ENCODE measurements around the gene MEG3. TPM values are rescaled to one million over a fixed set of nuclear protein-coding genes. Genes with fewer than 3 reads are reported as not detected.

Gene MEG3
- under 1 TPM in 1 of 6 donors, not detected in 5; 0.18 TPM for polyA plus RNA-seq (ENCODE audit: low read depth in 6 of 6)

DNA sequence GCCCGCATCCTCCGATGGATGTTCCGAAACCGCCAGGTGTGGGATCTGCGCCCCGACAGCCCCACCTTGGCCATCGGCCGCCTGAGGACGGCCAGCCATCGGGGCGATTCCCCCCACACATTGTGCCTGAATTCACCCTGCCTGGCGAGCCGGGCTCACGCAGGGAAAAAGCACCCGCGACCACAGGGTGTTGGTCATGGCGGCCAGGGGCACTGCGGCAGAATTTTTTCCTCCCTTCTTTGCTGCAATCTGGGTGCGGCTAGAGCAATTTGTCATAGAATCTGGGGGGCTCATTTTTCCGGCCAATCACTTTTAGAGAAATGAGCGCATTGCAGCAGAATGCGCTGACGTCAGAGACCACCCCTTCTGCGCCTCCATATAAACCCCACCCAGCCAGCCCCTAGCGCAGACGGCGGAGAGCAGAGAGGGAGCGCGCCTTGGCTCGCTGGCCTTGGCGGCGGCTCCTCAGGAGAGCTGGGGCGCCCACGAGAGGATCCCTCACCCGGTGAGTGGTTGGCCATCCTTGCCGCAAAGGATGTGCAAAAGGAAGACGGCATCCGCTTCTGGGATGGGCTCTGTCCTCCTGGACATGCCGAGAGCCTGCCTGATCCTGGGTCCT lies at the start of gene MEG3:
Gene MEG3, plus strand, starts transcription at position 406 of the 619 bp plus-strand sequence.
- DNase-seq = no peak
- H3K27me3 Mint-ChIP-seq = peaks cover 11 to 63% (median 57%) of the 10 kb centered on the region in 3 donors
- peaks cover 12 to 22% (median 13%) of the 10 kb centered on the region in 3 donors for H3K4me1 Mint-ChIP-seq
- H3K27ac Mint-ChIP-seq = peak within 1 kb of the TSS in 1 of 6 donors; percentile 56
- peaks cover 0 to 9% of the 10 kb centered on the region in 2 donors for H3K36me3 Mint-ChIP-seq
- peaks cover 5 to 20% (median 9%) of the 10 kb centered on the region in 7 donors for H3K9me3 Mint-ChIP-seq
- ATAC-seq (ENCODE audit: low read depth in 2 of 2) = no peak
- H3K4me3 Mint-ChIP-seq = peak within 1 kb of the TSS in 6 of 8 donors; percentile 20 to 76 (median 45)

DNA sequence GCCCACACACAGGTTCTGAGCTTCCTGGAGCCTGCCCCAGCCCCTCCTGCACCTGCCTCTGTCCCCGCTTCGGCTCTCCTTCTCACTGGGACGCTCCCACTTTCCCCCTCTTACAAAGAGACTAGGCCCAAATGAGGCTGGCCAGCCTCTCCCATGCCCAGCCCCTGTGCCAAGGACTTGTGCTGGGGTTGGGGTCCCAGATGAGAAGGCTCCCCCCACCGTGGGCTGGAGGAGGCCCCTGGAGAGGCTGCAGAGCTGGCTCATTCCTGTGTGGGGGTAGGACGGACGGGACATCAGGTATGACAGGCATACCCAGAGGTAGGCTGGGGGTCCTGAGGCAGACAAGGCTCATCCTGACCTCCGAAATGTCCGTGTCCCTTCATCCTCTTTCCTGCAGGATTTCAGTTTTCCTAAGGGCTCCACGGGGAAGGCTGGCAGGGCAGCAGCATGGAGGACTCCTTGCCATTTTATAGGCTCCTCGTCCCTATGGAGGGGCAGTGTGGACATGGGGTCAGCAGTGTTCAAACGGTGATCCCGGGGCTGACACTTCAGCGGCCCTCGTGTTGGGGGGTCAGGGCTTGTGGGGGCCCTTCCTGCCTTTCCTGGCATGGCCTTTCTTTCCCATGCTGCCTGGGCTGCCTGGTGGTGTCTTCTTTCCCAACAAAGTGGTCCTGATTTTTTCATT lies 49.1 kb upstream of the MEG3 start:
- H3K4me1 Mint-ChIP-seq = no peaks in the 10 kb centered on the region
- ATAC-seq (ENCODE audit: low read depth in 2 of 2) = no peak
- no peaks in the 10 kb centered on the region for H3K36me3 Mint-ChIP-seq
- no peak overlapping the region for H3K27ac Mint-ChIP-seq
- DNase-seq = no peak
- peaks cover 0 to 2% (median 0%) of the 10 kb centered on the region in 7 donors for H3K9me3 Mint-ChIP-seq
- H3K4me3 Mint-ChIP-seq = no peak overlapping the region
- H3K27me3 Mint-ChIP-seq = peaks cover 0 to 7% (median 5%) of the 10 kb centered on the region in 3 donors

- H3K36me3 Mint-ChIP-seq = no peaks in the 10 kb centered on the region
- no peak overlapping the region for H3K27ac Mint-ChIP-seq
- no peak for ATAC-seq (ENCODE audit: low read depth in 2 of 2)
These were observed 48.5 kb upstream of the MEG3 start for GRCh38 chr14:100777366-100777817.

DNA sequence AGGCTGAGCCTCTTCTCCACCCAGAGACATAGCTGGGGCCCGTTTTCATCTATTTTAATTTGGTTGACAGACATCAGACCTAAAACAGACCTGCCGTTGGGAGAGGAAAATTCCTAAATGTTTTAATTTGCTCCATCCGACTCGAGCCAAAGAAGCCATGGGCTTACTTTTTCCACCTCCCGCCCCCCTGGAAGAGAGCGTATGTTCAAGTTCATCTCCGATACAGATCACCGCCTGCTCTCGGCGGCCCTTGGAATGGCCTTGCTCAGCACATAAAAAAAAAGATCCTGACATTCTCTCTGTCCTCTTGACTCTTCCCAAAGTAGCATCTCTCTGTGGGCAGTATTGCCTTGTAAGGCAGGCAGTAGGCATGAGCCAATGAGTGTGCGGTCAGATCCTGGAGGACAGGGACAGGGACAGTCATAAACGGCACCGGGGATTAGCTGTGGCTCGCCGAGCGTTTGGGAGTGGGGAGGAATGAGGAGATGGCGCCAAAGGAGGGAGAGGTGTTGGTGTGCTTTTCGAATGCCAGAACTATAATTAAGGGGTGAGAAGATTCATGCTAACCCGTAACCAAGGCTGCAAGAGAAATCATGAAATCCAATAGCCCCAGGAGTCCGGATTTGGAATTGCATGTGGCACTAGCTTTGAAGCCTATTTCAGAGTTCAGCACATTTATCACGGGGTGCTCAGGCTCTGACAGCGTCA lies 47.9 kb upstream of the MEG3 start:
- Mint-ChIP-seq H3K27ac (peak overlapping the region in 1 of 6 donors; percentile 92), H3K4me3 (peak overlapping the region in 1 of 8 donors; percentile 63)

More at GRCh38 chr14:100777366-100777817, 48.5 kb upstream of the MEG3 start:
- H3K9me3 Mint-ChIP-seq = peaks cover 0 to 2% (median 0%) of the 10 kb centered on the region in 7 donors
- H3K4me3 Mint-ChIP-seq = no peak overlapping the region
- no peaks in the 10 kb centered on the region for H3K4me1 Mint-ChIP-seq
- H3K27me3 Mint-ChIP-seq = peaks cover 0 to 5% (median 5%) of the 10 kb centered on the region in 3 donors
- DNase-seq = no peak

DNA sequence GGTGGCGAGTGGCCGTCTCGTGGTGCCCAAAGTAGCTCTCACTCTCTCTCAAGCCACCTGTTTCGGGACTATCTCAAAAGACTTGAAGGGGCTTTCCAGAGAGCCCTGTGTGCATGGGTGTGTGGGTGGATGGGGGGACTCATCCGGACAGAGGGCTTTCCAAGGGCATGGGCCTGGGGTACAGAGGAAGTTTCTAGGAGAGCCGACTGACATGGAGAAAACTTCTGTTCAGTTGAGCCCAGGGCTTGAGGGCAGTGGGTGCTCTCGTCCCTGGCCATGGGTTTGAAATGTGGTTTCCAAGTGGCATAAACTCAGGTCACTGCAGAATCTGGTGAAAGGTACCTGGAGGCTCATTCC lies 47.4 kb upstream of the MEG3 start:
- no peaks in the 10 kb centered on the region for H3K36me3 Mint-ChIP-seq
- H3K27ac Mint-ChIP-seq = no peak overlapping the region
- ATAC-seq (ENCODE audit: low read depth in 2 of 2) = no peak
- H3K27me3 Mint-ChIP-seq = peaks cover 0 to 5% (median 0%) of the 10 kb centered on the region in 3 donors
- H3K4me1 Mint-ChIP-seq = peaks cover 0 to 6% (median 0%) of the 10 kb centered on the region in 3 donors
- no peak overlapping the region for H3K4me3 Mint-ChIP-seq
- no peak for DNase-seq
- peaks cover 0 to 2% (median 0%) of the 10 kb centered on the region in 7 donors for H3K9me3 Mint-ChIP-seq

More for the DNA sequence above, 47.9 kb upstream of the MEG3 start:
- H3K27me3 Mint-ChIP-seq = peaks cover 0 to 5% (median 0%) of the 10 kb centered on the region in 3 donors
- DNase-seq (no peak), ATAC-seq (ENCODE audit: low read depth in 2 of 2) (no peak)
- peaks cover 0 to 4% (median 0%) of the 10 kb centered on the region in 3 donors for H3K4me1 Mint-ChIP-seq
- no peaks in the 10 kb centered on the region for H3K36me3 Mint-ChIP-seq
- peaks cover 0 to 2% (median 0%) of the 10 kb centered on the region in 7 donors for H3K9me3 Mint-ChIP-seq

DNA sequence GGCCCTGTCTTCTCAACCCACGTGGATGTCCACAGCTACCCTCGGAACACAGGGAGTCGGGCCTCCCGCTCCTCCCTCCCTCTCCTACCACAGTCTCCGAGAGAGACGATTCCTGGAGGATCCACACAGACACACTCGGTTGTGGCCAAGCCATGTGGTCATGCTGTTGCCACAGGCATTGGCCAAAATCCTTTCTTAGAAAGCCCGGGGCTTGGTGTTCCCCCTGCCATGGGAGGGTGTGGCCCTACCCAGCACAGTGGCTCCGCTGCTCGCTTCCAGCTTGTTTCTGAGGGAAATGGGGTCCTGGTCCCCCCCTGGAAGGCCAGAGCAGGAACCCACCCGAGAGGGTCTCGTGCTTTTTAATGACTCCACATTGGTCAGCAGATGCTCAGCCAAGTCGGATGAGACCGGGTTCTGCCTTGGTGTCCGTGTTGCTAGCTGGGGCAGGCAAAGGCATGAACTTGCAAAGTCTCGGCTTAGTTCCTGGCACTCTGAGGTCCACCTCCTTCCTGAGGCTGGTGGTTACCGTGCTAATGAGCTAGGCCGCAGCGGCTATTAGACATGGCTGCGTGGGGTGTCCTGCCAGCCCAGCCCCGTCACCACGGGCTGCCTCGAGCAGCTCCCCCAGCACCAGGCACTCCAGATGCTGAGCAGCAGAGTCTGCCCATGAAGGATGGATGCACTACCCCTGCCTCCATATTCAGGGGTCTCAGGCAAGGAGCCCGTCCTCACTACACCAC lies 46.8 kb upstream of the MEG3 start:
- DNase-seq = no peak
- Mint-ChIP-seq H3K27me3 (peaks cover 0 to 5% (median 0%) of the 10 kb centered on the region in 3 donors), H3K9me3 (peaks cover 0 to 2% (median 0%) of the 10 kb centered on the region in 7 donors), H3K4me1 (peaks cover 0 to 6% (median 0%) of the 10 kb centered on the region in 3 donors), H3K36me3 (no peaks in the 10 kb centered on the region), H3K27ac (no peak overlapping the region), H3K4me3 (no peak overlapping the region)
- ATAC-seq (ENCODE audit: low read depth in 2 of 2) = no peak

- Mint-ChIP-seq H3K27ac (no peak overlapping the region), H3K4me3 (no peak overlapping the region), H3K27me3 (peaks cover 0 to 5% (median 0%) of the 10 kb centered on the region in 3 donors), H3K36me3 (no peaks in the 10 kb centered on the region), H3K4me1 (peaks cover 0 to 6% (median 0%) of the 10 kb centered on the region in 3 donors), H3K9me3 (peaks cover 0 to 2% (median 0%) of the 10 kb centered on the region in 7 donors)
- ATAC-seq (ENCODE audit: low read depth in 2 of 2) (no peak), DNase-seq (no peak)
These were observed 46.2 kb upstream of the MEG3 start for GRCh38 chr14:100779691-100780080.

- Mint-ChIP-seq H3K4me3 (no peak overlapping the region), H3K4me1 (peaks cover 0 to 6% (median 0%) of the 10 kb centered on the region in 3 donors)
These were observed 45.7 kb upstream of the MEG3 start for GRCh38 chr14:100780246-100780645.

DNA sequence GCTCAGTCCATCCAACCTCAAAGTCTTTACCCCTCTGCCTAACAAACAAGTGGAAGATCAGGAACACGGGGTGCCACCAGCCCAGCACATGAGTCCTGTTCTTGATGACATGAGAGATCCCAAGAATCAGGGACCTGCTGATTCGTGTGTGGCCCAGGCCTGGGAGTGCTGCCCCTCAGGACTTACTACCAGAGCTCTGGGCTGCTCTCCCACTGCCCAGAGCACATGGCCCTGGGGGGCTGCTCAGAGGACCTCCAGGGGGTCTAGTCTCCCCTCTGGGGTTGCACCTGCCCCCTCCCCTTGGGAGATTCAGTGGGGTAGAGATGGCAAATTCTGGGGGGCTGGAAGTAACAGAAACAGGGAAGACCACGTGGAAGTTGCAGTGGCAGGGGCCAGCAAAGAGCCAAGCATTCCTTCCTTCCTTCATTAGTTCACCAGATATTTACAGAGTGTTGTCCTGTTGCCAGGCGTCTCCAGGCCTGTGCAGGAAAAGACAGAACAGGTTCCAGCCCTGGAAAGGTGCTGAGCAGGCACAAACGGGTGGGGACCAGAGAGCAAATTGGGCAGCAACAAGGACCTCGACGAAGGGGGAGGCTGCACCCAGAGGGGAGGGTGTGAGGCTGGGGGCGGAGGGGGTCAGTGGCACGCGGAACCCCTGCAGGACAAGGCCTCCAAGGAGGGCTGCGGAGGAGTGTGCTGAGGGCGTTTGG lies 45.1 kb upstream of the MEG3 start:
- Mint-ChIP-seq H3K27ac (no peak overlapping the region), H3K36me3 (no peaks in the 10 kb centered on the region), H3K4me3 (no peak overlapping the region), H3K4me1 (peaks cover 0 to 6% (median 0%) of the 10 kb centered on the region in 3 donors), H3K9me3 (peaks cover 0 to 5% (median 0%) of the 10 kb centered on the region in 7 donors), H3K27me3 (peaks cover 0 to 9% (median 8%) of the 10 kb centered on the region in 3 donors)
- ATAC-seq (ENCODE audit: low read depth in 2 of 2) (no peak), DNase-seq (no peak)

More at GRCh38 chr14:100780246-100780645, 45.7 kb upstream of the MEG3 start:
- peak overlapping the region in 1 of 6 donors; percentile 61 for H3K27ac Mint-ChIP-seq
- H3K27me3 Mint-ChIP-seq = peaks cover 0 to 8% (median 5%) of the 10 kb centered on the region in 3 donors
- no peak for ATAC-seq (ENCODE audit: low read depth in 2 of 2)
- no peaks in the 10 kb centered on the region for H3K36me3 Mint-ChIP-seq
- peaks cover 0 to 3% (median 0%) of the 10 kb centered on the region in 7 donors for H3K9me3 Mint-ChIP-seq
- no peak for DNase-seq

GRCh38 chr14:100781952-100782351 lies 44.0 kb upstream of the MEG3 start:
- Mint-ChIP-seq H3K4me3 (no peak overlapping the region), H3K4me1 (peaks cover 0 to 6% (median 0%) of the 10 kb centered on the region in 3 donors)

DNA sequence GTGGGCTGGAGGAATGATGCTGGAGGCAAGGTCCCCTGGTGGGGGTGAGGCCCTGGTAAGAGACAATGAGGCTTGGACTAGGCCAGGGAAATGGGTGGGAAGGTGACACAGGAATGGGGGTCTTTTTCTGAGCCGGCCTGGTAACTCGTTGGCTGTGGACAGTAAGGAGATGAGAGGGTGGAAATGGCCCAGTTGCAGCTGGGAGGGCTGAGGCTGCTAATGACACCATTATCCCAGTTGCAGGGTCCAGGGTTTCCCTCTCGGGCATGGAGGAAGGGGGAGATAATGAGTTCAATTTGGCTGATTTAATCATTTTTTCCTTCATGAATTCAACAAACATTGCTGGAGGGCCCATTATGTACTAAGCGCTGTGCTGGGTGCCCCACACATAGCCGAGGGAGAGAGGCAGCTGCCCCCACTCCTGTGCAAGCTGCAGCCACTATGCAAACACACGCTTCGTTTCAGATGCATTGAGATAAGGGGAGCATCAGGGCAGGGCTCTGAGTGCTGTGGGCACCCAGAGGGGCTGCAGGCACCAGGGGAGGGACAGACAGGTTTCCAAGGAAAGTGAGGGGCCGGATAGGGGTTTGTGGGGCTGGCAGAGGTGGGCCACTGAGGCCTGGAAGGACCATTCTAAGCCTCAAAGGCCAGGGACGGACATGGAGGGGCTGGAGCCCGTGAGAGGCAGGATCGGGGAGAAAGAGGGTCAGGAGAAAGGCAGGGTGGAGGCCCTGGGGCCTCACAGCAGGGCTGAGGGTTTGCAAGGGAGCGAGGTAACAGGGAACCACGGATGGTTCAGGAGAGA lies 43.2 kb upstream of the MEG3 start:
- Mint-ChIP-seq H3K27me3 (peaks cover 3 to 8% (median 5%) of the 10 kb centered on the region in 3 donors), H3K4me1 (peaks cover 0 to 6% (median 0%) of the 10 kb centered on the region in 3 donors), H3K9me3 (peaks cover 0 to 5% (median 0%) of the 10 kb centered on the region in 7 donors), H3K27ac (no peak overlapping the region), H3K36me3 (no peaks in the 10 kb centered on the region), H3K4me3 (no peak overlapping the region)
- ATAC-seq (ENCODE audit: low read depth in 2 of 2) (no peak), DNase-seq (no peak)

More at GRCh38 chr14:100781952-100782351, 44.0 kb upstream of the MEG3 start:
- DNase-seq (no peak), ATAC-seq (ENCODE audit: low read depth in 2 of 2) (no peak)
- H3K9me3 Mint-ChIP-seq = peaks cover 0 to 5% (median 0%) of the 10 kb centered on the region in 7 donors
- H3K27me3 Mint-ChIP-seq = peaks cover 3 to 9% (median 8%) of the 10 kb centered on the region in 3 donors
- H3K36me3 Mint-ChIP-seq = no peaks in the 10 kb centered on the region
- H3K27ac Mint-ChIP-seq = no peak overlapping the region

Data from naive B cell (primary cell).